ENCODE data around the gene CFAP97D2. TPM values are rescaled to one million over a fixed set of nuclear protein-coding genes. Genes with fewer than 3 reads are reported as not detected.

The CFAP97D2 gene
- total and polyA plus RNA-seq, 2 experiments from 2014 or later: not detected

DNA sequence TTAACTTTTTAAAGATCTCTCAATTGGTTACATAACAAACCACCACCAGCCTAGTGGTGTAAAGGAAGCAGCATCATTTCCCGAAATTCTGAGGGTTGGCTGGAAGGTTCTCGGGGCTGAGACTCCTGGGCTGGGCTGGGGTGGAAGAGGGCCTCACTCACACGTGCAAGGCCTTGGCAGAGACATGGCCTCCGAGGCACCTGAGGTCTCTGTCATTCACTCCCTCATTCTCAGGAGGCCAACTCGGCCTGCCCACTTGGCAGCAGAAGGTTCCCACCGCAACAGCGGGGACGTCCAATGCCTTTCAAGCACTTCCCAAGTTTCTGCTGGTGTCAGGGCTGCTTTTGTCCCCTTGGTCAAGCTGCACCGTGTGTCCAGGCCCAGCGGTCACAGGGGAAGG lies 28.0 kb upstream of the CFAP97D2 start:
- Histone ChIP-seq H3K9me2 (replicated peaks; ENCODE audit: insufficient read depth) (no peaks in the 10 kb centered on the region), H2AFZ (no peak overlapping the region), H3K27ac (no peak overlapping the region), H3K79me2 (no peaks in the 10 kb centered on the region), H3K4me2 (no peak overlapping the region), H3K36me3 (replicated peaks; ENCODE audit: insufficient read depth, low read depth) (no peaks in the 10 kb centered on the region), H3K4me1 (ENCODE audit: insufficient read depth) (no peaks in the 10 kb centered on the region), H4K20me1 (ENCODE audit: insufficient read depth, poor library complexity, severe bottlenecking) (no peaks in the 10 kb centered on the region), H3K27me3 (no peaks in the 10 kb centered on the region), H3K9me3 (ENCODE audit: low read depth) (no peaks in the 10 kb centered on the region), H3K4me3 (no peak overlapping the region)
- TF ChIP-seq EZH2phosphoT487 (IDR thresholded peaks at IDR 0.05; ENCODE audit: low read depth, severe bottlenecking, unreplicated experiment) (no peak), EZH2 (IDR thresholded peaks at IDR 0.05; ENCODE audit: borderline replicate concordance) (no peak)
- TF ChIP-seq, protein P1, sequence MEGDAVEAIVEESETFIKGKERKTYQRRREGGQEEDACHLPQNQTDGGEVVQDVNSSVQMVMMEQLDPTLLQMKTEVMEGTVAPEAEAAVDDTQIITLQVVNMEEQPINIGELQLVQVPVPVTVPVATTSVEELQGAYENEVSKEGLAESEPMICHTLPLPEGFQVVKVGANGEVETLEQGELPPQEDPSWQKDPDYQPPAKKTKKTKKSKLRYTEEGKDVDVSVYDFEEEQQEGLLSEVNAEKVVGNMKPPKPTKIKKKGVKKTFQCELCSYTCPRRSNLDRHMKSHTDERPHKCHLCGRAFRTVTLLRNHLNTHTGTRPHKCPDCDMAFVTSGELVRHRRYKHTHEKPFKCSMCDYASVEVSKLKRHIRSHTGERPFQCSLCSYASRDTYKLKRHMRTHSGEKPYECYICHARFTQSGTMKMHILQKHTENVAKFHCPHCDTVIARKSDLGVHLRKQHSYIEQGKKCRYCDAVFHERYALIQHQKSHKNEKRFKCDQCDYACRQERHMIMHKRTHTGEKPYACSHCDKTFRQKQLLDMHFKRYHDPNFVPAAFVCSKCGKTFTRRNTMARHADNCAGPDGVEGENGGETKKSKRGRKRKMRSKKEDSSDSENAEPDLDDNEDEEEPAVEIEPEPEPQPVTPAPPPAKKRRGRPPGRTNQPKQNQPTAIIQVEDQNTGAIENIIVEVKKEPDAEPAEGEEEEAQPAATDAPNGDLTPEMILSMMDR (IDR thresholded peaks at IDR 0.05; ENCODE audit: poor library complexity): no peak
- WGBS (ENCODE audit: low lambda C conversion rate, missing lambda C conversion rate): 96% methylated on average over 10 of the region's 10 CpGs
- DNase-seq (ENCODE audit: low spot score): no peak

- WGBS (ENCODE audit: low lambda C conversion rate, missing lambda C conversion rate): 92% methylated on average over 28 of the region's 28 CpGs
- Histone ChIP-seq H3K27me3 (no peaks in the 10 kb centered on the region), H3K4me3 (no peak overlapping the region), H3K36me3 (replicated peaks; ENCODE audit: insufficient read depth, low read depth) (no peaks in the 10 kb centered on the region), H3K27ac (no peak overlapping the region), H3K4me2 (no peak overlapping the region), H3K79me2 (no peaks in the 10 kb centered on the region), H4K20me1 (ENCODE audit: insufficient read depth, poor library complexity, severe bottlenecking) (no peaks in the 10 kb centered on the region), H3K4me1 (ENCODE audit: insufficient read depth) (no peaks in the 10 kb centered on the region), H3K9me3 (ENCODE audit: low read depth) (no peaks in the 10 kb centered on the region), H3K9me2 (replicated peaks; ENCODE audit: insufficient read depth) (no peaks in the 10 kb centered on the region), H2AFZ (no peak overlapping the region)
- DNase-seq (ENCODE audit: low spot score): no peak
- TF ChIP-seq EZH2phosphoT487 (IDR thresholded peaks at IDR 0.05; ENCODE audit: low read depth, severe bottlenecking, unreplicated experiment): no peak
These were observed 27.3 kb upstream of the CFAP97D2 start for GRCh38 chr13:114151565-114152284.

GRCh38 chr13:114152285-114152645 lies 26.8 kb upstream of the CFAP97D2 start:
- H3K9me2 ChIP-seq (replicated peaks; ENCODE audit: insufficient read depth): no peaks in the 10 kb centered on the region
- no peak overlapping the region for H2AFZ ChIP-seq
- TF ChIP-seq, protein P1 (IDR thresholded peaks at IDR 0.05; ENCODE audit: poor library complexity): no peak
- TF ChIP-seq EZH2 (IDR thresholded peaks at IDR 0.05; ENCODE audit: borderline replicate concordance): no peak
- no peak for TF ChIP-seq EZH2phosphoT487 (IDR thresholded peaks at IDR 0.05; ENCODE audit: low read depth, severe bottlenecking, unreplicated experiment)
- H3K4me3 ChIP-seq: no peak overlapping the region
- peak; percentile 1 for DNase-seq (ENCODE audit: low spot score)
- H3K4me1 ChIP-seq (ENCODE audit: insufficient read depth): no peaks in the 10 kb centered on the region
- H3K9me3 ChIP-seq (ENCODE audit: low read depth): no peaks in the 10 kb centered on the region
- no peaks in the 10 kb centered on the region for H4K20me1 ChIP-seq (ENCODE audit: insufficient read depth, poor library complexity, severe bottlenecking)
- 88% methylated on average over 7 of the region's 7 CpGs for WGBS (ENCODE audit: low lambda C conversion rate, missing lambda C conversion rate)
- no peaks in the 10 kb centered on the region for H3K36me3 ChIP-seq (replicated peaks; ENCODE audit: insufficient read depth, low read depth)
- H3K4me2 ChIP-seq: no peak overlapping the region
- no peak overlapping the region for H3K27ac ChIP-seq
- no peaks in the 10 kb centered on the region for H3K79me2 ChIP-seq
- no peaks in the 10 kb centered on the region for H3K27me3 ChIP-seq

- Histone ChIP-seq H3K4me1 (ENCODE audit: insufficient read depth) (no peaks in the 10 kb centered on the region), H3K9me3 (ENCODE audit: low read depth) (no peaks in the 10 kb centered on the region), H3K79me2 (no peaks in the 10 kb centered on the region), H3K4me2 (no peak overlapping the region), H4K20me1 (ENCODE audit: insufficient read depth, poor library complexity, severe bottlenecking) (no peaks in the 10 kb centered on the region), H3K4me3 (no peak overlapping the region), H2AFZ (no peak overlapping the region), H3K27me3 (no peaks in the 10 kb centered on the region), H3K36me3 (replicated peaks; ENCODE audit: insufficient read depth, low read depth) (no peaks in the 10 kb centered on the region), H3K27ac (no peak overlapping the region), H3K9me2 (replicated peaks; ENCODE audit: insufficient read depth) (no peaks in the 10 kb centered on the region)
- peak; percentile 3 for DNase-seq (ENCODE audit: low spot score)
- 57% methylated on average over 20 of the region's 20 CpGs for WGBS (ENCODE audit: low lambda C conversion rate, missing lambda C conversion rate)
- TF ChIP-seq EZH2 (IDR thresholded peaks at IDR 0.05; ENCODE audit: borderline replicate concordance) (no peak), EZH2phosphoT487 (IDR thresholded peaks at IDR 0.05; ENCODE audit: low read depth, severe bottlenecking, unreplicated experiment) (no peak)
- TF ChIP-seq, protein P1 (IDR thresholded peaks at IDR 0.05; ENCODE audit: poor library complexity): no peak
These were observed 26.2 kb upstream of the CFAP97D2 start for GRCh38 chr13:114152831-114153371.
